Glutamatergic neuron (in vitro differentiated cells): ENCODE data around the gene FGF9. TPM values are rescaled to one million over a fixed set of nuclear protein-coding genes. Genes with fewer than 3 reads are reported as not detected.

Experiments used
- DNase-seq: peaks from one replicate; pipeline ENCODE4 v3.0.0; 2022
- H3K27ac Mint-ChIP-seq: one replicate; pipeline ENCODE4 v1.8.0; 2020; ENCODE audit warnings: mild to moderate bottlenecking, mixed read lengths, inconsistent platforms; ENCODE audit not compliant: unreplicated experiment
- H3K27me3 Mint-ChIP-seq: one replicate; pipeline ENCODE4 v1.8.0; 2020; ENCODE audit warnings: mild to moderate bottlenecking, moderate library complexity, mixed read lengths, inconsistent platforms; ENCODE audit not compliant: unreplicated experiment
- H3K36me3 Mint-ChIP-seq: one replicate; pipeline ENCODE4 v1.8.0; 2020; ENCODE audit warnings: mild to moderate bottlenecking, mixed read lengths, inconsistent platforms; ENCODE audit not compliant: unreplicated experiment
- H3K4me1 Mint-ChIP-seq: one replicate; pipeline ENCODE4 v1.8.0; 2020; ENCODE audit warnings: mild to moderate bottlenecking, low read depth, mixed read lengths, inconsistent platforms; ENCODE audit not compliant: unreplicated experiment
- H3K4me3 Mint-ChIP-seq: one replicate; pipeline ENCODE4 v1.8.0; 2020; ENCODE audit warnings: mild to moderate bottlenecking, mixed read lengths, inconsistent platforms; ENCODE audit not compliant: unreplicated experiment
- H3K9me3 Mint-ChIP-seq: one replicate; pipeline ENCODE4 v1.8.0; 2020; ENCODE audit warnings: mild to moderate bottlenecking, moderate library complexity, mixed read lengths, inconsistent platforms; ENCODE audit not compliant: unreplicated experiment
- total RNA-seq: library from RNA; stranded (reverse); fragmentation: NEBNext Ultra II Directional; extraction: Animal tissue kit (Norgen Biotek cat#: 25700); gene quantifications from one replicate; pipeline ENCODE4 v1.2.1, GENCODE V29; 2021; ENCODE audit not compliant: unreplicated experiment
- TF ChIP-seq, protein P1 (sequence below): fragments of 200-600 bp; sonication (generic); IDR thresholded peaks from one replicate; pipeline ENCODE4 v1.5.0; 2021; ENCODE audit not compliant: partially characterized antibody, unreplicated experiment

The FGF9 gene
- total RNA-seq, 1 donor from 2014 or later: 19.5 TPM

- Mint-ChIP-seq H3K4me1 (no peaks in the 10 kb centered on the region), H3K27ac (no peak overlapping the region), H3K36me3 (no peaks in the 10 kb centered on the region), H3K27me3 (peaks cover 3% of the 10 kb centered on the region), H3K9me3 (peaks cover 3% of the 10 kb centered on the region), H3K4me3 (no peak overlapping the region)
- DNase-seq: no peak
- TF ChIP-seq, protein P1, sequence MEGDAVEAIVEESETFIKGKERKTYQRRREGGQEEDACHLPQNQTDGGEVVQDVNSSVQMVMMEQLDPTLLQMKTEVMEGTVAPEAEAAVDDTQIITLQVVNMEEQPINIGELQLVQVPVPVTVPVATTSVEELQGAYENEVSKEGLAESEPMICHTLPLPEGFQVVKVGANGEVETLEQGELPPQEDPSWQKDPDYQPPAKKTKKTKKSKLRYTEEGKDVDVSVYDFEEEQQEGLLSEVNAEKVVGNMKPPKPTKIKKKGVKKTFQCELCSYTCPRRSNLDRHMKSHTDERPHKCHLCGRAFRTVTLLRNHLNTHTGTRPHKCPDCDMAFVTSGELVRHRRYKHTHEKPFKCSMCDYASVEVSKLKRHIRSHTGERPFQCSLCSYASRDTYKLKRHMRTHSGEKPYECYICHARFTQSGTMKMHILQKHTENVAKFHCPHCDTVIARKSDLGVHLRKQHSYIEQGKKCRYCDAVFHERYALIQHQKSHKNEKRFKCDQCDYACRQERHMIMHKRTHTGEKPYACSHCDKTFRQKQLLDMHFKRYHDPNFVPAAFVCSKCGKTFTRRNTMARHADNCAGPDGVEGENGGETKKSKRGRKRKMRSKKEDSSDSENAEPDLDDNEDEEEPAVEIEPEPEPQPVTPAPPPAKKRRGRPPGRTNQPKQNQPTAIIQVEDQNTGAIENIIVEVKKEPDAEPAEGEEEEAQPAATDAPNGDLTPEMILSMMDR: no peak
Observed at GRCh38 chr13:21661097-21661909, 9.6 kb upstream of the FGF9 start.

DNA sequence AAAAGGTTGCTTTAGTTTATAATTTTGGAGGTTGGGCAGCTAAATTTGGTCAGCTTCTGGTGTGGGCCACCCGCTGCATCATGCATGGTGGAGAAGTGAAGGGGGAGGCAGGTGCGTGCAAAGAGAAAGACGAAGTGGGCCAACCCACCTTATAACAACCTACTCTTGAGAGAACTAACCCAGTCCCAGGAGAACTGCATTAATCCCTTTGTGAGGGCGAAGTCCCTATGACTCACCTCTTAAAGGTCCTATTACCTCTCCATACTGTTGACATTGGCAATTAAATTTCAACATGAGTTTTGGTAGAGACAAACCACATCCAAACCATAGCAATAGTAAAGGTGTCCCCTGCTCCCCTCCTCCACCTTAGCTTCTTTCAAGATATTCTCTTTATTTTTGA lies 7.7 kb upstream of the FGF9 start:
- H3K4me1 Mint-ChIP-seq: peaks cover 3% of the 10 kb centered on the region
- H3K9me3 Mint-ChIP-seq: peaks cover under 1% of the 10 kb centered on the region
- TF ChIP-seq, protein P1: no peak
- H3K27me3 Mint-ChIP-seq: peaks cover 4% of the 10 kb centered on the region
- H3K4me3 Mint-ChIP-seq: no peak overlapping the region
- no peaks in the 10 kb centered on the region for H3K36me3 Mint-ChIP-seq
- DNase-seq: no peak
- no peak overlapping the region for H3K27ac Mint-ChIP-seq

GRCh38 chr13:21668732-21669275 lies 2.1 kb upstream of the FGF9 start:
- peaks cover 12% of the 10 kb centered on the region for H3K27me3 Mint-ChIP-seq
- H3K27ac Mint-ChIP-seq: peak overlapping the region; percentile 39
- H3K4me1 Mint-ChIP-seq: peaks cover 21% of the 10 kb centered on the region
- H3K4me3 Mint-ChIP-seq: peak overlapping the region; percentile 99
- H3K9me3 Mint-ChIP-seq: peaks cover 22% of the 10 kb centered on the region
- no peaks in the 10 kb centered on the region for H3K36me3 Mint-ChIP-seq
- TF ChIP-seq, protein P1: no peak
- no peak for DNase-seq

DNA sequence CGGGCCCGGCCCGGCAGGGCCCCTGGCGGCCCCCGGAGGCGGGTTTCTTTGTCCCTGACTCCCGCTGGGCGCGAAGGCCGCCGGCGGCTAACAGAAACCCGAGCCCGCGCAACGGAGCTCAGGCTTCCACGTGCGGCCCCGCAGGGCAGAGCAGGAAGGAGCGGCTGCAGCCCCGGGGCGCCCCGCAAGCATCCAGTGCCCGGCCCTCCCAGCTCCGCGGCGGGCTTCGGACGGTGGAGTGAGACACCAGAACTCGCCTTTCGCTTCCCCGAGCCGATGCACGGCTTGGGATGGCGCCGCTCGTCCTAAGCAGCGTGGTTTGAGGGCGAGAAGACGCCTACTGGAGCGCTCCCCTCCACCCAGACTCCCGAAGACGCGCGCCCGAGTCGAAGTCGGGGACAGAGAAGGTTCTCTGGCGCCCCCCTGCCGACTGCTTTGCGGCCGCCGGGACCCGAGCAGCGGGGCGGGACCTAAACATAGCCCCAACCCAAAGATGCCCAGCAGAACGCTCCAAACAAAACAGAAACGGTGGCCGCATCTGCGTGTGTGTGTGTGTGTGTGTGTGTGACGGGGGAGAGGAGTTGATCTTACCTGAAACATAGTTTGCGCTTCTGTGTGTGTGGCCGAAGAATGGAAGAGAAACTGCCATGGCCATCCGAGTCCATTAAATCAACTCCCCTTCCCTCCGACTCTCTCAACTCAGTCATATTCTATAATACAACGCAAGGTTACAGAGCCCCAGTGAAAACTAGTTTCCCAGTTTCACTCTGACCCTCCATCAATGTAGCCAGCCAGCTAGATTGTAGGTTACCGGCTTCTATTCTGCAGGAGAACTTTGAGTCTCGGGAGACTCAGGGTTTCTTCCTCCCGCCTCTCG lies 629 bp upstream of the FGF9 start:
- Mint-ChIP-seq H3K4me3 (peak overlapping the region; percentile 93), H3K27ac (peak overlapping the region; percentile 76), H3K4me1 (peaks cover 21% of the 10 kb centered on the region), H3K9me3 (peaks cover 23% of the 10 kb centered on the region), H3K27me3 (peaks cover 14% of the 10 kb centered on the region), H3K36me3 (no peaks in the 10 kb centered on the region)
- DNase-seq: peak; percentile 76
- TF ChIP-seq, protein P1: no peak
